ENCODE results near the gene DIP2C. TPM values are rescaled to one million over a fixed set of nuclear protein-coding genes. Genes with fewer than 3 reads are reported as not detected.
"Not testable (repeated sequence)": the region's sequence is repeated elsewhere in the genome, so short reads cannot be mapped to it uniquely, and the experiment has no call there.

Gene DIP2C
- total RNA-seq, 2 donors from 2014 or later, result 12.3 to 41.8 TPM

- no peak for DNase-seq (ENCODE audit: low spot score)
- Histone ChIP-seq H3K9me3 (no peaks in the 10 kb centered on the region), H3K27me3 (replicated peaks; ENCODE audit: insufficient read depth) (no peaks in the 10 kb centered on the region), H3K4me3 (no peak overlapping the region), H3K4me1 (replicated peaks) (peaks cover 2% of the 10 kb centered on the region), H3K36me3 (no peaks in the 10 kb centered on the region), H3K27ac (no peak overlapping the region)
- TF ChIP-seq POLR2A (IDR thresholded peaks at IDR 0.05) (no peak), CTCF (IDR thresholded peaks at IDR 0.05) (no peak), POLR2AphosphoS5 (IDR thresholded peaks at IDR 0.05) (no peak)
- intact Hi-C loops (cut with DNase I), result no loop called here
- 94% methylated on average over 8 of the region's 8 CpGs for WGBS
Observed at GRCh38 chr10:535952-536351, 153.5 kb downstream of the DIP2C start.

DNA sequence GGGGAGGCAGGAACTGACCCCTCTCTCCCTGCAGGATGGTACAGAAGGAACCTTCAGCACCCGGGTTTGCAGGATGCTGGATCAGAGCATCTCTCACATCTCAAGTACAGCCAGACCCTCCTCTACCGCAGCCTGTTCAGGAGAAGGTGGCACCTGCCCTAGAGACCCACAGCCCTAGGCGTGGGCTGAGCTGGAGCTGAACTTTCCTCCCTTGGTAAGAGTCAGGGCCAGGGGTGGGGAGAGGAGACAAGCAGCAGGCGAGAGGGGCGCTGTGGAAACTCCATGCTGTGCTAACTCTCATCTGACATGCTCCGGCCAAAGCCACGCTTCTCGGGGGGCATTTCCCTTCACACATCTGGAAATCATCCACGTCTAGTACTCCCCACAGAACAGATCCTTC, 154.4 kb downstream of the DIP2C start:
- intact Hi-C loops (cut with DNase I), result no loop called here
- TF ChIP-seq POLR2A (IDR thresholded peaks at IDR 0.05), result no peak
- no peak for TF ChIP-seq CTCF (IDR thresholded peaks at IDR 0.05)
- TF ChIP-seq POLR2AphosphoS5 (IDR thresholded peaks at IDR 0.05), result no peak

GRCh38 chr10:534047-534566, 155.4 kb downstream of the DIP2C start:
- no peaks in the 10 kb centered on the region for H3K9me3 ChIP-seq
- H3K4me3 ChIP-seq, result no peak overlapping the region
- no peak overlapping the region for H3K27ac ChIP-seq
- no peaks in the 10 kb centered on the region for H3K27me3 ChIP-seq (replicated peaks; ENCODE audit: insufficient read depth)
- H3K4me1 ChIP-seq (replicated peaks), result peaks cover 2% of the 10 kb centered on the region
- H3K36me3 ChIP-seq, result no peaks in the 10 kb centered on the region
- WGBS, result 86% methylated on average over 14 of the region's 14 CpGs
- DNase-seq (ENCODE audit: low spot score), result no peak
- intact Hi-C loops (cut with DNase I), result no loop called here
- no peak for TF ChIP-seq CTCF (IDR thresholded peaks at IDR 0.05)
- TF ChIP-seq POLR2AphosphoS5 (IDR thresholded peaks at IDR 0.05), result no peak
- no peak for TF ChIP-seq POLR2A (IDR thresholded peaks at IDR 0.05)

More for the DNA sequence above, 154.4 kb downstream of the DIP2C start:
- 93% methylated on average over 9 of the region's 9 CpGs for WGBS
- Histone ChIP-seq H3K4me3 (no peak overlapping the region), H3K36me3 (no peaks in the 10 kb centered on the region), H3K9me3 (no peaks in the 10 kb centered on the region), H3K27me3 (replicated peaks; ENCODE audit: insufficient read depth) (no peaks in the 10 kb centered on the region), H3K4me1 (replicated peaks) (peaks cover 2% of the 10 kb centered on the region), H3K27ac (no peak overlapping the region)
- DNase-seq (ENCODE audit: low spot score), result no peak

- WGBS, result 92% methylated on average over 7 of the region's 7 CpGs
- Histone ChIP-seq H3K27ac (no peak overlapping the region), H3K36me3 (no peaks in the 10 kb centered on the region), H3K9me3 (no peaks in the 10 kb centered on the region), H3K27me3 (replicated peaks; ENCODE audit: insufficient read depth) (no peaks in the 10 kb centered on the region), H3K4me1 (replicated peaks) (peaks cover 2% of the 10 kb centered on the region), H3K4me3 (no peak overlapping the region)
- no peak for DNase-seq (ENCODE audit: low spot score)
- no peak for TF ChIP-seq POLR2A (IDR thresholded peaks at IDR 0.05)
- no peak for TF ChIP-seq POLR2AphosphoS5 (IDR thresholded peaks at IDR 0.05)
- TF ChIP-seq CTCF (IDR thresholded peaks at IDR 0.05), result no peak
- intact Hi-C loops (cut with DNase I), result no loop called here
Observed at GRCh38 chr10:533611-534010, 155.9 kb downstream of the DIP2C start.

- no peak overlapping the region for H3K4me3 ChIP-seq
- no peaks in the 10 kb centered on the region for H3K27me3 ChIP-seq (replicated peaks; ENCODE audit: insufficient read depth)
- H3K27ac ChIP-seq, result no peak overlapping the region
- H3K9me3 ChIP-seq, result no peaks in the 10 kb centered on the region
- no peaks in the 10 kb centered on the region for H3K36me3 ChIP-seq
- 74% methylated on average over 7 of the region's 7 CpGs for WGBS
- DNase-seq (ENCODE audit: low spot score), result no peak
- H3K4me1 ChIP-seq (replicated peaks), result peaks cover 2% of the 10 kb centered on the region
- intact Hi-C loops (cut with DNase I), result no loop called here
- TF ChIP-seq CTCF (IDR thresholded peaks at IDR 0.05), result no peak
- no peak for TF ChIP-seq POLR2AphosphoS5 (IDR thresholded peaks at IDR 0.05)
- TF ChIP-seq POLR2A (IDR thresholded peaks at IDR 0.05), result no peak
Observed at GRCh38 chr10:533186-533585, 156.3 kb downstream of the DIP2C start.

GRCh38 chr10:532331-532730, 157.1 kb downstream of the DIP2C start:
- H3K27ac ChIP-seq; intact Hi-C loops (cut with DNase I); H3K4me3 ChIP-seq; H3K9me3 ChIP-seq; H3K4me1 ChIP-seq (replicated peaks); DNase-seq (ENCODE audit: low spot score); H3K36me3 ChIP-seq; H3K27me3 ChIP-seq (replicated peaks; ENCODE audit: insufficient read depth): not testable (repeated sequence)
- WGBS, result 92% methylated on average over 2 of the region's 2 CpGs

Data from prostate gland (tissue), 2 donors.